B cell (primary cell): Measurements from ENCODE around the gene KIRREL3. TPM values are rescaled to one million over a fixed set of nuclear protein-coding genes. Genes with fewer than 3 reads are reported as not detected.

Experiments
- ATAC-seq: fragments of 200-7000 bp; cut with Tn5 transposase; one replicate; pipeline ENCODE4 v1.10.0; 2021; ENCODE audit warnings: low read depth, mild to moderate bottlenecking, moderate number of reproducible peaks, moderate library complexity
- CTCF ChIA-PET: fragments of 350-600 bp; sonication (Branson Sonifier 250); formaldehyde crosslinking; loops from one replicate; lab custom pipeline; 2021; ENCODE audit warnings: antibody characterized with exemption, inconsistent platforms; lab: Charles Lee
- POLR2A ChIA-PET: fragments of 350-600 bp; sonication (Branson Sonifier 250); formaldehyde crosslinking; loops from one replicate; lab custom pipeline; 2021; ENCODE audit warnings: antibody characterized with exemption; lab: Charles Lee
- DNase-seq: peaks from one replicate; pipeline ENCODE4 v3.0.0; 2013
- H2AFZ ChIP-seq: 2 replicates; pipeline ENCODE4 v1.6.1; 2012; ENCODE audit warnings: mild to moderate bottlenecking, low read depth, low read length; ENCODE audit not compliant: insufficient read depth, poor library complexity, severe bottlenecking
- H3K27ac ChIP-seq, 2 donors: 1 replicate in 1 of 2; 2 replicates in 1 of 2; pipeline ENCODE4 v1.5.1; 2012 to 2013; ENCODE audit warnings: low read length in 2 of 2, mild to moderate bottlenecking in 2 of 2, moderate library complexity in 1 of 2
- H3K27me3 ChIP-seq, 4 experiments: fragments of 200-600 bp in 1 of 4; sonication (generic) in 1 of 4; replicated peaks in 1 of 4; 1 replicate in 2 of 4; 2 replicates in 2 of 4; pipeline versions ENCODE4 v1.6.1 to v1.7.0; 2013 to 2016; ENCODE audit warnings: low read length in 3 of 4, mild to moderate bottlenecking in 2 of 4, mixed read lengths in 1 of 4, moderate library complexity in 1 of 4; ENCODE audit not compliant: insufficient read depth in 4 of 4, control insufficient read depth in 3 of 4; ENCODE audit errors: control extremely low read depth in 1 of 4
- H3K36me3 ChIP-seq, 2 experiments: replicated peaks in 1 of 2; 1 replicate in 1 of 2; 2 replicates in 1 of 2; pipeline versions ENCODE4 v1.6.1 to v1.7.1; 2013; ENCODE audit warnings: low read length in 1 of 2; ENCODE audit not compliant: insufficient read depth in 2 of 2, control insufficient read depth in 1 of 2; ENCODE audit errors: control extremely low read depth in 1 of 2, extremely low read depth in 1 of 2
- H3K4me1 ChIP-seq, 2 donors: fragments of 200-600 bp in 1 of 2; sonication (generic) in 1 of 2; 1 replicate in 1 of 2; 2 replicates in 1 of 2; pipeline versions ENCODE4 v1.5.1 to v1.6.1; 2013 to 2017; ENCODE audit warnings: low read length in 2 of 2; ENCODE audit not compliant: control insufficient read depth in 2 of 2, insufficient read depth in 2 of 2
- H3K4me2 ChIP-seq: replicated peaks from 2 replicates; pipeline ENCODE3; 2012; ENCODE audit warnings: mild to moderate bottlenecking, low read depth, low read length; ENCODE audit not compliant: poor library complexity, severe bottlenecking
- H3K4me3 ChIP-seq, 5 experiments: fragments of 200-600 bp in 1 of 5; sonication (generic) in 1 of 5; 1 replicate in 3 of 5; 2 replicates in 2 of 5; pipeline versions ENCODE4 v1.5.1 to v1.7.0; 2011 to 2016; ENCODE audit warnings: low read length in 4 of 5, mild to moderate bottlenecking in 4 of 5, low read depth in 2 of 5, control low read depth in 1 of 5, moderate library complexity in 1 of 5; ENCODE audit not compliant: insufficient read depth in 1 of 5; ENCODE audit errors: control extremely low read depth in 1 of 5, extremely low read depth in 1 of 5
- H3K79me2 ChIP-seq: fragments of 200-600 bp; sonication (generic); one replicate; pipeline ENCODE4 v1.6.0; 2016; ENCODE audit warnings: low read length; ENCODE audit not compliant: control insufficient read depth, insufficient read depth
- H3K9ac ChIP-seq: fragments of 200-600 bp; sonication (generic); 2 replicates; pipeline ENCODE4 v1.6.1; 2017; ENCODE audit warnings: mild to moderate bottlenecking, low read length, moderate library complexity
- H3K9me3 ChIP-seq, 3 donors: one replicate each; pipeline versions ENCODE4 v1.6.1 to v1.7.1; 2013; ENCODE audit warnings: low read length in 2 of 3; ENCODE audit not compliant: control insufficient read depth in 2 of 3, insufficient read depth in 1 of 3; ENCODE audit errors: control extremely low read depth in 1 of 3
- H4K20me1 ChIP-seq: 2 replicates; pipeline ENCODE4 v1.6.0; 2012; ENCODE audit warnings: mild to moderate bottlenecking, low read length; ENCODE audit not compliant: insufficient read depth, control insufficient read depth, poor library complexity, severe bottlenecking
- H3K27ac Mint-ChIP-seq: one replicate; pipeline ENCODE4 v1.8.0; 2021; ENCODE audit warnings: mixed read lengths
- H3K27me3 Mint-ChIP-seq: one replicate; pipeline ENCODE4 v1.8.0; 2021; ENCODE audit warnings: mixed read lengths
- H3K4me1 Mint-ChIP-seq: one replicate; pipeline ENCODE4 v1.8.0; 2021; ENCODE audit warnings: mixed read lengths
- H3K4me3 Mint-ChIP-seq: one replicate; pipeline ENCODE4 v1.8.0; 2021; ENCODE audit warnings: mixed read lengths
- H3K9me3 Mint-ChIP-seq: one replicate; pipeline ENCODE4 v1.8.0; 2022; ENCODE audit warnings: mixed read lengths; ENCODE audit not compliant: insufficient read depth
- CTCF ChIP-seq: fragments of 200-600 bp; IDR thresholded peaks from one replicate; pipeline ENCODE4 v1.8.0; 2022; ENCODE audit warnings: antibody characterized with exemption, mild to moderate bottlenecking
- EZH2 ChIP-seq: IDR thresholded peaks from 2 replicates; pipeline ENCODE4 v1.6.1; 2012; ENCODE audit warnings: borderline replicate concordance, low read depth, mild to moderate bottlenecking, moderate library complexity, low read length; ENCODE audit not compliant: insufficient read depth, poor library complexity, severe bottlenecking
- WGBS: methylation state at CpG from one replicate; pipeline ENCODE4 v1.1.5; 2013; ENCODE audit warnings: missing lambda C conversion rate; ENCODE audit not compliant: insufficient coverage; 5-methylcytosine and 5-hydroxymethylcytosine counted together
- intact Hi-C: fragments of 100-400 bp; cut with micrococcal nuclease; formaldehyde crosslinking; loops from one replicate; pipeline ENCODE4 v1.10.0; 2022
- polyA plus RNA-seq: library from polyadenylated mRNA; depleted of rRNA; stranded (reverse); fragments of >200 nt; gene quantifications from 2 replicates; pipeline ENCODE4 v1.2.3, GENCODE V29; 2012
- total RNA-seq, 2 donors: library from RNA; stranded (reverse); fragments of 120-200 nt in 1 of 2; gene quantifications; 1 replicate in 1 of 2; 2 replicates in 1 of 2; pipeline versions ENCODE4 v1.2.3 to v1.2.4, GENCODE V29; 2013 to 2022

The KIRREL3 gene
- total and polyA plus RNA-seq, 2 donors (not counting 1 experiment from before 2014, with no cell fraction given) = not detected

DNA sequence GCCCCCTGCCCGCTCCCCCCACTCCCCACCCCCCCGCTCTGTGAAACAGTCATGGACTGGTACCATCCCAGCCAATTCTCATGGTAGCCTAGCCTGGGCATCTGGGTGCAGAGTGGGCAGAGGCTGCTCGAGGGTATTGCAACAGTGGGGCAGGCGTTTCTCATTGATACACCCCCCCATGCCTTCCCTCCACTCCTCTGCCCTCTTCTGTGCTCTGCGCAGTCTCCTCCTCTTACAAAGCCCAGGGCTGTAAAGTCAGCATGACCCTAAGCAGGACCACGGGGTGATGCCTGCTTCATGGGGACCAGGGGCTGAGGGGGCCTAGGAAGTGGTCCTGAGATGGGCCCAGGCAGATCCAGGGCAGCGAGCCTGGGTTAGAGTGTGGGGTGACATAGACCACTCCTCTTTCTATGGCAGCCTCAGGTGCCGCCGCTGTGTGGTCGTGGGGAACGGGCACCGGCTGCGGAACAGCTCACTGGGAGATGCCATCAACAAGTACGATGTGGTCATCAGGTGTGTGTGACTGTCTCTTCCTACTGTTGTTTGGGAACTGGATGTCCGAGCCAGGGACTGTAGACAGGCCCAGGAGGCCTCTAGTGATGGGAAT is 592.8 kb downstream of the KIRREL3 start:
- H4K20me1 ChIP-seq = no peaks in the 10 kb centered on the region
- Mint-ChIP-seq H3K9me3 (no peaks in the 10 kb centered on the region), H3K4me3 (no peak overlapping the region), H3K27ac (no peak overlapping the region), H3K27me3 (no peaks in the 10 kb centered on the region), H3K4me1 (no peaks in the 10 kb centered on the region)
- no peaks in the 10 kb centered on the region for H3K4me1 ChIP-seq
- WGBS = 94% methylated on average over 4 of the region's 15 CpGs
- intact Hi-C loops = no loop called here
- H3K27ac ChIP-seq = no peak overlapping the region
- no peak overlapping the region for H3K4me3 ChIP-seq
- CTCF ChIA-PET = no interaction called here
- no peak for ATAC-seq
- H2AFZ ChIP-seq = no peak overlapping the region
- POLR2A ChIA-PET = no interaction called here
- TF ChIP-seq CTCF (no peak), EZH2 (no peak)
- DNase-seq = no peak
- no peaks in the 10 kb centered on the region for H3K79me2 ChIP-seq
- H3K9me3 ChIP-seq = no peaks in the 10 kb centered on the region
- no peak overlapping the region for H3K9ac ChIP-seq
- no peaks in the 10 kb centered on the region for H3K27me3 ChIP-seq
- no peak overlapping the region for H3K4me2 ChIP-seq
- no peaks in the 10 kb centered on the region for H3K36me3 ChIP-seq

- H3K9ac ChIP-seq = no peak overlapping the region
- no peak overlapping the region for H3K27ac ChIP-seq
- WGBS = 89% methylated on average over 8 of the region's 12 CpGs
- no peaks in the 10 kb centered on the region for H3K27me3 Mint-ChIP-seq
- no peaks in the 10 kb centered on the region for H3K9me3 Mint-ChIP-seq
- TF ChIP-seq EZH2 (no peak), CTCF (no peak)
- no peak overlapping the region for H3K27ac Mint-ChIP-seq
- H3K4me3 Mint-ChIP-seq = no peak overlapping the region
- H3K4me2 ChIP-seq = no peak overlapping the region
- CTCF ChIA-PET = no interaction called here
- DNase-seq (no peak), ATAC-seq (no peak)
- H3K79me2 ChIP-seq = no peaks in the 10 kb centered on the region
- H3K27me3 ChIP-seq = no peaks in the 10 kb centered on the region
- H3K36me3 ChIP-seq = no peaks in the 10 kb centered on the region
- no peak overlapping the region for H3K4me3 ChIP-seq
- POLR2A ChIA-PET = no interaction called here
- no peaks in the 10 kb centered on the region for H3K9me3 ChIP-seq
- no peaks in the 10 kb centered on the region for H3K4me1 ChIP-seq
- H3K4me1 Mint-ChIP-seq = no peaks in the 10 kb centered on the region
- intact Hi-C loops = no loop called here
- H2AFZ ChIP-seq = no peak overlapping the region
- no peaks in the 10 kb centered on the region for H4K20me1 ChIP-seq
Measured at GRCh38 chr11:126407101-126407521, 593.5 kb downstream of the KIRREL3 start.
